ENCODE results near the gene CACNA1G.

CACNA1G gene

GRCh38 chr17:50523208-50523607 lies 37.3 kb upstream of the CACNA1G start:
- no peak for TF ChIP-seq JUND (IDR thresholded peaks at IDR 0.05; ENCODE audit: low read depth)
- in situ Hi-C loops (cut with HindIII; ENCODE audit: low pct_unique_long_range_greater_than_20kb, low sequenced_read_pairs) = no loop called here
- DNase-seq (ENCODE audit: low read depth in 1 of 2, low spot score in 1 of 2) = peak in 1 of 2 experiments; percentile 80

DNA sequence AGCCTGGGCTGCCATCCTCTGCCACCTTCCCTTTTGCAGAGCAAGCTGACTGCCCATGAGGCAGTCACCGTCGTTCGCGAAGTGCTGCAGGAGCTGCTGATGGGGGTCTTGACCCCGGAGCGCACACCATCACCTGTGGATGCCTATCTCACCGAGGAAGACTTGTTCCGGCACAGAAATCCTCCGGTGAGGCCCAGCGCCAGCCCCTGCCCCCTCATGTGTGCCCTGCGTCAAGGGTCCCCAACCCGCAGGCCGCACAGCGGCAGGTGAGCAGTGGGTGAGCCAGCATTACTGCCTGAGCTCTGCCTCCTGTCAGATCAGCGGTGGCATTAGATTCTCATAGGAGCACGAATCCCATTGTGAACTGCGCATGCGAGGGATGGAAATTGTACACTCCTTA lies 35.7 kb upstream of the CACNA1G start:
- in situ Hi-C loops (cut with HindIII; ENCODE audit: low pct_unique_long_range_greater_than_20kb, low sequenced_read_pairs) = no loop called here
- no peak for TF ChIP-seq JUND (IDR thresholded peaks at IDR 0.05; ENCODE audit: low read depth)

GRCh38 chr17:50527155-50527762 lies 33.3 kb upstream of the CACNA1G start:
- no peak for TF ChIP-seq JUND (IDR thresholded peaks at IDR 0.05; ENCODE audit: low read depth)
- no peak for DNase-seq (ENCODE audit: low read depth in 1 of 2, low spot score in 1 of 2)
- in situ Hi-C loops (cut with HindIII; ENCODE audit: low pct_unique_long_range_greater_than_20kb, low sequenced_read_pairs) = no loop called here

More for the DNA sequence above, 35.7 kb upstream of the CACNA1G start:
- DNase-seq (ENCODE audit: low read depth in 1 of 2, low spot score in 1 of 2) = no peak

GRCh38 chr17:50527949-50528474 lies 32.5 kb upstream of the CACNA1G start:
- no peak for DNase-seq (ENCODE audit: low read depth in 1 of 2, low spot score in 1 of 2)
- TF ChIP-seq JUND (IDR thresholded peaks at IDR 0.05; ENCODE audit: low read depth) = no peak
- in situ Hi-C loops (cut with HindIII; ENCODE audit: low pct_unique_long_range_greater_than_20kb, low sequenced_read_pairs) = no loop called here

GRCh38 chr17:50529849-50530248 lies 30.7 kb upstream of the CACNA1G start:
- in situ Hi-C loops (cut with HindIII; ENCODE audit: low pct_unique_long_range_greater_than_20kb, low sequenced_read_pairs) = no loop called here
- DNase-seq (ENCODE audit: low read depth in 1 of 2, low spot score in 1 of 2) = no peak
- no peak for TF ChIP-seq JUND (IDR thresholded peaks at IDR 0.05; ENCODE audit: low read depth)

DNA sequence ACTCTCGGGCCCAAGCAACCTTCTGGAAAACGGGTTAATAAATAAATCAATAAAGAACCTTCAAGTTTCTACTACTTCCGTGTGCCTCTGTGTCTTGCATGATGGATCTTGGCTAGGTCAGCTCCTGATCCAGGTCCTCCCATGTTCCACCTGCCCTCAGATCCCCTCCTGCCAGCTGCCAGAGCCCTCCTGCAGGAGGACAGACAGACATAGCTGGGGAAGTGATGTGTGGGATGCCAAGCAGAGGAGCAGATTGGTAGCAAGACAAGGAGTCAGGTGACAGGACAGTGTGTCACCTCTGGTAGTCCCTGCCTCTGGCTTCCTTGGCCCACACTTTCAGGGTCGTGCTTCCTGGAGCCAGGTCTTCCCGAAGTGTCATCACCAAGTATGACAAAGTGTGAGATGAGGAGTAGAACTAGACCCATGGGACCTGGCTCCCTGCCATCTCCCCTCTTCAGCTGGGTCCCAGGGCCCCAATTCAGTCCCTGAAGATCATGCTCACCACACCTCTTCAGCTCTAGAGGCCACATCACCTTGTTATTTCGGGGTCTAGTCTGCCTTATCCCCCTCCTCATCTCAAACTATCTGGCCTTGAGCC lies 29.0 kb upstream of the CACNA1G start:
- in situ Hi-C loops (cut with HindIII; ENCODE audit: low pct_unique_long_range_greater_than_20kb, low sequenced_read_pairs) = no loop called here
- TF ChIP-seq JUND (IDR thresholded peaks at IDR 0.05; ENCODE audit: low read depth) = no peak
- DNase-seq (ENCODE audit: low read depth in 1 of 2, low spot score in 1 of 2) = no peak

DNA sequence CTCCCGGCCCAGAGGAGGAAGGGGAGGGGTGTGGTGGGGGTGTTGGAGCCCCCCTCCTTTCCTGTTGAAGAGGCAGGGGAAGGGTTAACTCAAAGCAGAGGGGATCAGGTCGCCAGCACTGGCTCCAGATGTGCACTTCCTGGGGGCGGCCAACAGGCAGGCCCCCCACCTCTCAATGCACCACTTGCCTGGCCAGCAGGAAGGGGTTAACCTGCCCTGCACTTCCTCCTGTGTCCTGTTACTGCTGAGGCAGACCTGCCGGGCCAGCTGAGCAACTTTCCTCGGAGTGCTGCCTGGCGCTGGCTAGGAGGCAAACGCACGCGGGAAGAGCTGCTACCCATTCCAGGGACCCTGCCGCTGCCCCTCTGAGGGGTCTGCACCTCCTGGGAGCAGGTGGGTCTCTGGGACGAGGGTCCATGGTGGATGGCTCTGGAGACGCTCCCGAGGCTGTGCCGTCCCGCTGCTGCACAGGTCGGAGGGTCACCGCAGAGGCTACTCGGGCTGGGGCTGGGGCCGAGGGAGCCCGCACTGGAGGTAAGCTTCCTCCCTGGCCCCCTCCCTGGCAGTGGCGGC lies 28.0 kb upstream of the CACNA1G start, which contains the start of gene EPN3:
Gene EPN3, plus strand, starts transcription at position 284 of the 573 bp plus-strand sequence. CDS start 3,822 bp downstream, outside the sequence.
- peak; percentile 94 for DNase-seq (ENCODE audit: low read depth in 1 of 2, low spot score in 1 of 2)
- no peak for TF ChIP-seq JUND (IDR thresholded peaks at IDR 0.05; ENCODE audit: low read depth)
- in situ Hi-C loops (cut with HindIII; ENCODE audit: low pct_unique_long_range_greater_than_20kb, low sequenced_read_pairs) = no loop called here

- no peak for DNase-seq (ENCODE audit: low read depth in 1 of 2, low spot score in 1 of 2)
- no peak for TF ChIP-seq JUND (IDR thresholded peaks at IDR 0.05; ENCODE audit: low read depth)
- in situ Hi-C loops (cut with HindIII; ENCODE audit: low pct_unique_long_range_greater_than_20kb, low sequenced_read_pairs) = no loop called here
These were observed 27.3 kb upstream of the CACNA1G start for GRCh38 chr17:50533185-50533584.

DNA sequence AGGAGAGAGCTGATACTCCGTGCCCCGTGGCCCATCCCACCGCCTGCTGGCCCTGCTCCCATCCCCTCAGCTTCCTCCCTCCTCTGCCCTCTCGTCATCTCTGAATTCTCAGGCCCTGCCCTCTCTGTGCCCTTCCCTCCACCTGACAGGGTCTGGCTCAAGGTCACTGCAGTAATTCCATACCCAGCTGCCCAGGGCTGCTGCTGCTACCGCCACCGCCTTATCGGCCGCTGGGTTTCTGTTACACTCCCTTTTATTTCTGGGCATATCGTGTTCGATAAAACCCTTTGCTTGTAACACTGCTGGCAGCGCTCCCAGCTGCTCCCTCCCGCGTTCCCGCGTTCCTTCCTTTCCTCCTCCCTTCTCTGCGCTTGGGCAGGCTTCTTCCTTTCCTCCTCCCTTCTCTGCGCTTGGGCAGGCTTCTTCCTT lies 26.8 kb upstream of the CACNA1G start:
- DNase-seq (ENCODE audit: low read depth in 1 of 2, low spot score in 1 of 2) = no peak
- in situ Hi-C loops (cut with HindIII; ENCODE audit: low pct_unique_long_range_greater_than_20kb, low sequenced_read_pairs) = no loop called here
- no peak for TF ChIP-seq JUND (IDR thresholded peaks at IDR 0.05; ENCODE audit: low read depth)

GRCh38 chr17:50534222-50534978 lies 26.1 kb upstream of the CACNA1G start:
- no peak for TF ChIP-seq JUND (IDR thresholded peaks at IDR 0.05; ENCODE audit: low read depth)
- in situ Hi-C loops (cut with HindIII; ENCODE audit: low pct_unique_long_range_greater_than_20kb, low sequenced_read_pairs) = no loop called here
- peak; percentile 91 to 95 for DNase-seq (ENCODE audit: low read depth in 1 of 2, low spot score in 1 of 2)

- in situ Hi-C loops (cut with HindIII; ENCODE audit: low pct_unique_long_range_greater_than_20kb, low sequenced_read_pairs) = no loop called here
- DNase-seq (ENCODE audit: low read depth in 1 of 2, low spot score in 1 of 2) = no peak
- TF ChIP-seq JUND (IDR thresholded peaks at IDR 0.05; ENCODE audit: low read depth) = no peak
These were observed 25.6 kb upstream of the CACNA1G start for GRCh38 chr17:50534979-50535326.

- TF ChIP-seq JUND (IDR thresholded peaks at IDR 0.05; ENCODE audit: low read depth) = no peak
- in situ Hi-C loops (cut with HindIII; ENCODE audit: low pct_unique_long_range_greater_than_20kb, low sequenced_read_pairs) = no loop called here
- DNase-seq (ENCODE audit: low read depth in 1 of 2, low spot score in 1 of 2) = no peak
These were observed 25.1 kb upstream of the CACNA1G start for GRCh38 chr17:50535407-50535806.
